SHP77 (cell line): Measurements from ENCODE around the gene ADGRF4.
"Not testable (repeated sequence)": the region's sequence is repeated elsewhere in the genome, so short reads cannot be mapped to it uniquely, and the experiment has no call there.

Experiments
- DNase-seq, 2 experiments: peaks; one replicate each; lab custom pipeline; 2025; lab: John Stamatoyannopoulos, UW

The ADGRF4 gene

GRCh38 chr6:47734831-47735481 is 36.6 kb downstream of the ADGRF4 start:
- DNase-seq, result no peak

- DNase-seq, result no peak
Observed at GRCh38 chr6:47736083-47736700, 37.8 kb downstream of the ADGRF4 start.

- no peak for DNase-seq
Observed at GRCh38 chr6:47737406-47737805, 39.0 kb downstream of the ADGRF4 start.

GRCh38 chr6:47740714-47741113 is 42.3 kb downstream of the ADGRF4 start:
- DNase-seq, result no peak

- no peak for DNase-seq
Observed at GRCh38 chr6:47741807-47742206, 43.4 kb downstream of the ADGRF4 start.

- no peak for DNase-seq
Observed at GRCh38 chr6:47743744-47744143, 45.4 kb downstream of the ADGRF4 start.

- DNase-seq, result not testable (repeated sequence)
Observed at GRCh38 chr6:47745269-47745668, 46.9 kb downstream of the ADGRF4 start.

GRCh38 chr6:47749757-47750156 is 51.4 kb downstream of the ADGRF4 start:
- no peak for DNase-seq

GRCh38 chr6:47752801-47753200 is 54.4 kb downstream of the ADGRF4 start:
- DNase-seq, result no peak

- no peak for DNase-seq
Observed at GRCh38 chr6:47759364-47759763, 61.0 kb downstream of the ADGRF4 start.

GRCh38 chr6:47762502-47762901 is 64.1 kb downstream of the ADGRF4 start:
- DNase-seq, result no peak

GRCh38 chr6:47766445-47766844 is 68.1 kb downstream of the ADGRF4 start:
- DNase-seq, result no peak

- DNase-seq, result no peak
Observed at GRCh38 chr6:47767102-47767501, 68.7 kb downstream of the ADGRF4 start.

- DNase-seq, result no peak
Observed at GRCh38 chr6:47769982-47770381, 71.6 kb downstream of the ADGRF4 start.
